ENCODE data around the gene CD8A.
"Not testable (repeated sequence)": the region's sequence is repeated elsewhere in the genome, so short reads cannot be mapped to it uniquely, and the experiment has no call there.

CD8A gene

GRCh38 chr2:86790676-86791572 lies at the start of gene CD8A:
Gene CD8A, minus strand, starts transcription at chr2:86790913. Its CDS starts 88 bp downstream, at chr2:86790825.
- no peak for DNase-seq (ENCODE audit: low spot score)

- not testable (repeated sequence) for DNase-seq (ENCODE audit: low spot score)
Observed at GRCh38 chr2:86839871-86840548, 49.3 kb upstream of the CD8A start.

- DNase-seq (ENCODE audit: low spot score), result not testable (repeated sequence)
Observed at GRCh38 chr2:86839455-86839854, 48.7 kb upstream of the CD8A start.

- DNase-seq (ENCODE audit: low spot score), result not testable (repeated sequence)
Observed at GRCh38 chr2:86837714-86838113, 47.0 kb upstream of the CD8A start.

- DNase-seq (ENCODE audit: low spot score), result peak; percentile 59
Observed at GRCh38 chr2:86836915-86837695, 46.4 kb upstream of the CD8A start.

- DNase-seq (ENCODE audit: low spot score), result not testable (repeated sequence)
Observed at GRCh38 chr2:86835548-86835889, 44.8 kb upstream of the CD8A start.

- no peak for DNase-seq (ENCODE audit: low spot score)
Observed at GRCh38 chr2:86833315-86833714, 42.6 kb upstream of the CD8A start.

- no peak for DNase-seq (ENCODE audit: low spot score)
Observed at GRCh38 chr2:86832334-86833096, 41.8 kb upstream of the CD8A start.

GRCh38 chr2:86831537-86831936 lies 40.8 kb upstream of the CD8A start:
- DNase-seq (ENCODE audit: low spot score), result no peak

GRCh38 chr2:86826951-86827350 lies 36.2 kb upstream of the CD8A start:
- no peak for DNase-seq (ENCODE audit: low spot score)

- no peak for DNase-seq (ENCODE audit: low spot score)
Observed at GRCh38 chr2:86825693-86826381, 35.1 kb upstream of the CD8A start.

GRCh38 chr2:86825036-86825692 lies 34.5 kb upstream of the CD8A start:
- DNase-seq (ENCODE audit: low spot score), result no peak

- DNase-seq (ENCODE audit: low spot score), result no peak
Observed at GRCh38 chr2:86822668-86823345, 32.1 kb upstream of the CD8A start.

GRCh38 chr2:86821842-86822241 lies 31.1 kb upstream of the CD8A start:
- no peak for DNase-seq (ENCODE audit: low spot score)

- DNase-seq (ENCODE audit: low spot score), result no peak
Observed at GRCh38 chr2:86821306-86821705, 30.6 kb upstream of the CD8A start.

GRCh38 chr2:86818957-86819356 lies 28.2 kb upstream of the CD8A start:
- DNase-seq (ENCODE audit: low spot score), result no peak

GRCh38 chr2:86818114-86818801 lies 27.5 kb upstream of the CD8A start:
- no peak for DNase-seq (ENCODE audit: low spot score)

GRCh38 chr2:86815611-86816010 lies 24.9 kb upstream of the CD8A start:
- no peak for DNase-seq (ENCODE audit: low spot score)

GRCh38 chr2:86809481-86810121 lies 18.9 kb upstream of the CD8A start:
- no peak for DNase-seq (ENCODE audit: low spot score)
